ENCODE results near the gene GNB1.

GNB1 gene

DNA sequence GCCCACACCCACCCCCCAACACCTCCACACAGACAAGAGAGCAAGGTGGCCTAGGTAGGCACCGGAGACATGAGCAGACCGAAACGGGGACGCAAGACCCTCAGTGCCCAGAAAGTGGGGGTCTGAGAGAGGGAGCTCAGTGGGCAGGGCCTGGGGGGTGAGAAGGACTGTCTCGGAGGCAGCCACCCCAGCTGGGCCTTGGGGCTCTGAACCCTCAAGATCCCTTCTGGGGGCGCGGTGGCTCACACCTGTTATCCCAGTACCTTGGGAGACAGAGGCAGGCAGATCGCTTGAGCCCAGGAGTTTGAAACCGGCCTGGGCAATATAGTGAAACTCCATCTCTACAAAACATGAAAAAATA lies 9.1 kb upstream of the GNB1 start:
- Histone ChIP-seq H3K27me3 (ENCODE audit: insufficient read depth, low read length) (no peaks in the 10 kb centered on the region), H3K4me3 (ENCODE audit: low read depth, low read length, poor library complexity, severe bottlenecking) (no peak overlapping the region), H3K4me1 (ENCODE audit: insufficient read depth, low read length, severe bottlenecking) (peaks cover 70% of the 10 kb centered on the region), H3K79me2 (ENCODE audit: insufficient read depth, low read length) (no peaks in the 10 kb centered on the region), H3K9me2 (ENCODE audit: low read depth, low read length) (no peaks in the 10 kb centered on the region), H4K20me1 (ENCODE audit: insufficient read depth, low read length) (no peaks in the 10 kb centered on the region), H3K36me3 (ENCODE audit: insufficient read depth, low read length) (no peaks in the 10 kb centered on the region), H3K9ac (ENCODE audit: low read length) (peak overlapping the region; percentile 61), H3F3A (ENCODE audit: insufficient read depth, low read length) (peaks cover 6% of the 10 kb centered on the region; the same call in 1 of the 2 replicates), H2AFZ (ENCODE audit: low read length) (no peak overlapping the region), H3K9me3 (ENCODE audit: low read length) (0 out of 2 replicates have a peak, but pooled peaks cover 4% of the 10 kb centered on the region), H3K27ac (ENCODE audit: low read depth, low read length, poor library complexity, severe bottlenecking) (peak overlapping the region; percentile 98), H3K4me2 (ENCODE audit: low read length) (peak overlapping the region; percentile 49)
- TF ChIP-seq, protein P1, sequence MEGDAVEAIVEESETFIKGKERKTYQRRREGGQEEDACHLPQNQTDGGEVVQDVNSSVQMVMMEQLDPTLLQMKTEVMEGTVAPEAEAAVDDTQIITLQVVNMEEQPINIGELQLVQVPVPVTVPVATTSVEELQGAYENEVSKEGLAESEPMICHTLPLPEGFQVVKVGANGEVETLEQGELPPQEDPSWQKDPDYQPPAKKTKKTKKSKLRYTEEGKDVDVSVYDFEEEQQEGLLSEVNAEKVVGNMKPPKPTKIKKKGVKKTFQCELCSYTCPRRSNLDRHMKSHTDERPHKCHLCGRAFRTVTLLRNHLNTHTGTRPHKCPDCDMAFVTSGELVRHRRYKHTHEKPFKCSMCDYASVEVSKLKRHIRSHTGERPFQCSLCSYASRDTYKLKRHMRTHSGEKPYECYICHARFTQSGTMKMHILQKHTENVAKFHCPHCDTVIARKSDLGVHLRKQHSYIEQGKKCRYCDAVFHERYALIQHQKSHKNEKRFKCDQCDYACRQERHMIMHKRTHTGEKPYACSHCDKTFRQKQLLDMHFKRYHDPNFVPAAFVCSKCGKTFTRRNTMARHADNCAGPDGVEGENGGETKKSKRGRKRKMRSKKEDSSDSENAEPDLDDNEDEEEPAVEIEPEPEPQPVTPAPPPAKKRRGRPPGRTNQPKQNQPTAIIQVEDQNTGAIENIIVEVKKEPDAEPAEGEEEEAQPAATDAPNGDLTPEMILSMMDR (IDR thresholded peaks at IDR 0.05; ENCODE audit: low read length) = no peak

DNA sequence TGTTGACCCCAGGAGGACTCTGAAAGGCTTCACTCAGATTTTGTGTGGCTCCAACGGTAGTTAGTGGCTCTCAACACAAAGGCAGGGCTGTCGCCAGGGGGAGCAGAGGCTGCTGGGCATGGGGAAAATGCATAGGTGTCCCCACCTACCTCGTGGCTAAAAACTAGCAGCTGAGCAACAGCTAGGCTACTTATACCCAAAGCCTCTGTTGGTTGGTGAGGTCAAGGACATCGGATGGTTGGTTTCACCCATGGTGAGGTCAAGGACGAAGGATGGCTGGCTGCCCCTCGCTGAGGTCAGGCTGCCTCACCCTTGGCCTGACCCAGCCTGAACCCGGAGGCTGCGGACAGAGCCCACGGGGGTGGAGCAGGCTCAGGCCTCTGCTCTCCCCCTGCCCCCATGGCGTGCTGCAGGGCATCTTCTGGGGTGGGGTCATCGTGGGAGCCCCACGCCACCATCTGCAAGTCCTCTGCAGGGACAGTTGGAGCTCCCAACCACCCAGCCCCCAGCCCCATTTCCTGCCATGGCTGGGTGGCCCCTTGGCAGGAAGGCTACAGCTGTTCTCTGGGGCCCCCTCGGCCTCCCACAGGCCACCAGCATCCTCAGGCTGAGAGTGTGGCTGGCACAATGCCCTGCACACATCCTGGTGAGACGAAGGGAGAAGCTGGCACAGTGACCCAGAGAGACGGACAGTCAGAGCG lies 8.5 kb upstream of the GNB1 start:
- Histone ChIP-seq H3K27me3 (ENCODE audit: insufficient read depth, low read length) (no peaks in the 10 kb centered on the region), H3K9ac (ENCODE audit: low read length) (peak overlapping the region; percentile 61), H2AFZ (ENCODE audit: low read length) (no peak overlapping the region), H3K9me3 (ENCODE audit: low read length) (0 out of 2 replicates have a peak, but pooled peaks cover 4% of the 10 kb centered on the region), H3K79me2 (ENCODE audit: insufficient read depth, low read length) (no peaks in the 10 kb centered on the region), H3K4me3 (ENCODE audit: low read depth, low read length, poor library complexity, severe bottlenecking) (peak overlapping the region; percentile 1), H3K9me2 (ENCODE audit: low read depth, low read length) (no peaks in the 10 kb centered on the region), H3K36me3 (ENCODE audit: insufficient read depth, low read length) (no peaks in the 10 kb centered on the region), H3K4me2 (ENCODE audit: low read length) (peak overlapping the region; percentile 49), H3F3A (ENCODE audit: insufficient read depth, low read length) (peaks cover 6% of the 10 kb centered on the region; the same call in 1 of the 2 replicates), H3K4me1 (ENCODE audit: insufficient read depth, low read length, severe bottlenecking) (peaks cover 76% of the 10 kb centered on the region), H4K20me1 (ENCODE audit: insufficient read depth, low read length) (no peaks in the 10 kb centered on the region), H3K27ac (ENCODE audit: low read depth, low read length, poor library complexity, severe bottlenecking) (peak overlapping the region; percentile 98)
- TF ChIP-seq, protein P1 (IDR thresholded peaks at IDR 0.05; ENCODE audit: low read length) = peak; percentile 62
- TF ChIP-seq EZH2 (IDR thresholded peaks at IDR 0.05; ENCODE audit: borderline replicate concordance, low read length) = no peak

DNA sequence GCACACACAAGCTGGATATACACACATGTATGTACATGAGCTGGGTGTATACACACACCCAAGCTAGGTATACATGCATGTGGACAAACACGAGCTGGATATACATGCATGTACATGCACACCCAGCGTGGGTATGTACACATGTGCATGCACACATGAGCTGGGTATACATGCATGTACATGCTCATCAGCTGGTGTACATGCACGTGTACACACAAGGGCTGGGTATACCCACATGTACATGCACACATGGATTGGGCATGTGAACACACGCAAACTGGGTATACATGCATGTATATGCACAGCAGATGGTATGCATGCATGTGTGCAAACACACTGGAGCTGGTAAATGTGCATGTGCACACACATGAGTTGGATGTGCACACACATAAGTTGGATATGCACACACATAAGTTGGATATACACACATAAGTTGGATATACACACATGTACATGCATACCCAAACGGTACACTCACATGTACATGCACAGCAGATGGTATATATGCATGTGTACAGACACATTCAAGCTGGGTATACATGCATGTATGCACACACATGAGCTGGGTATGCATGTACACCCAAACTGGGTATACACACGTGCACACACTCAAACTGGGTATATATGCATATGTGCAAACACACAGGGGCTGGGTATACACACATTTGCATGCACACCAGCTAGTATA lies 7.5 kb upstream of the GNB1 start:
- no peaks in the 10 kb centered on the region for H3K9me2 ChIP-seq (ENCODE audit: low read depth, low read length)
- H3K36me3 ChIP-seq (ENCODE audit: insufficient read depth, low read length) = no peaks in the 10 kb centered on the region
- no peaks in the 10 kb centered on the region for H4K20me1 ChIP-seq (ENCODE audit: insufficient read depth, low read length)
- H2AFZ ChIP-seq (ENCODE audit: low read length) = no peak overlapping the region
- no peaks in the 10 kb centered on the region for H3K27me3 ChIP-seq (ENCODE audit: insufficient read depth, low read length)
- peak overlapping the region; percentile 98 for H3K27ac ChIP-seq (ENCODE audit: low read depth, low read length, poor library complexity, severe bottlenecking)
- H3K9ac ChIP-seq (ENCODE audit: low read length) = no peak overlapping the region
- H3K4me3 ChIP-seq (ENCODE audit: low read depth, low read length, poor library complexity, severe bottlenecking) = no peak overlapping the region
- 0 out of 2 replicates have a peak, but pooled peaks cover 4% of the 10 kb centered on the region for H3K9me3 ChIP-seq (ENCODE audit: low read length)
- H3K4me1 ChIP-seq (ENCODE audit: insufficient read depth, low read length, severe bottlenecking) = peaks cover 86% of the 10 kb centered on the region
- H3K79me2 ChIP-seq (ENCODE audit: insufficient read depth, low read length) = no peaks in the 10 kb centered on the region
- H3K4me2 ChIP-seq (ENCODE audit: low read length) = peak overlapping the region; percentile 24
- H3F3A ChIP-seq (ENCODE audit: insufficient read depth, low read length) = peaks cover 6% of the 10 kb centered on the region; the same call in 1 of the 2 replicates
- no peak for TF ChIP-seq EZH2 (IDR thresholded peaks at IDR 0.05; ENCODE audit: borderline replicate concordance, low read length)
- TF ChIP-seq, protein P1 (IDR thresholded peaks at IDR 0.05; ENCODE audit: low read length) = no peak
